Tongue (tissue), 2 donors: ENCODE measurements around the gene GBP5. TPM values are rescaled to one million over a fixed set of nuclear protein-coding genes. Genes with fewer than 3 reads are reported as not detected.
"Not testable (repeated sequence)": the region's sequence is repeated elsewhere in the genome, so short reads cannot be mapped to it uniquely, and the experiment has no call there.

ENCODE experiments used
- DNase-seq: peaks from one replicate; pipeline ENCODE4 v3.0.0-alpha.2; 2015
- total RNA-seq: library from RNA; depleted of rRNA; stranded (reverse); fragments of >200 nt; gene quantifications from one replicate; pipeline ENCODE4 v1.2.3, GENCODE V29; 2014

Gene GBP5
- total RNA-seq, 1 donor from 2014 or later: 0.72 TPM

DNA sequence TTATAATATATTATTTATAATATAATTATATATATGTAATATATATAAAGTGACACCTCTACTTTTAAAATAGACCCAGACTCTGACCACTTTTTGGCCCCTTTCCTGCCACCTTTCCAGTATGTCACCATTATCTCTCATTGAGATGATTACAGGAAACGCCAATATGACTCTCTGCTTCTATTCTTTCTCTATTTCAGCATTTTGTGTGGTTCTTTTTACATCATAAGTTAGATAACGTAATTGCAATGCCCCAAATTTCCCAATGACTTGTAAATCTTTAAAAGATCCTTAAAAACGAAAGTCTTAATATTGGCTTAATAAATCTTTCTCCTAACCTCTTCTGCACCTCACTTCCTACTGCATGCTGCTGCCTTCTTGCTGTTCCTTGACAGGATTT, 8.1 kb upstream of the GBP5 start:
- DNase-seq: no peak

DNA sequence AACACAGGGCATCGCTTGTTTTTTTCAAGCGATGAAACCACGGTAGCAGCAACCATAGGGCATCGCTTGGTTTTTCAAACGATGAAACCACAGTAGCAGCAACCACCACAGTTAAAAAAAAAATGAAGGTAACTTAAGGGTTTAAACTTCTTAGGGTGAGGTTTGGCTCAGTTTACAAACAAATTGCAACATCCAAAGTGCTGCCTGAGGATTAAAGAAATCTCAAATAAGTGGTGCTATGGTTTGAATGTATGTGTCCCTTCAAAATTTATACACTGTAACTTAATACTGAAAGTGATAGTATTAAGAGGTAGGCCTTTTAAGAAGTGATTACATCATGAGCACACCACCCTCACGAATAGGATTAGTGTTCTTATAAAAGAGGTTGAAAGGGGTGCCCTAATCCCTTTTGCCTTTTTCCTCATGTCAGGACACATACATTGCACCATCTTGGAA, 6.4 kb upstream of the GBP5 start:
- no peak for DNase-seq

DNA sequence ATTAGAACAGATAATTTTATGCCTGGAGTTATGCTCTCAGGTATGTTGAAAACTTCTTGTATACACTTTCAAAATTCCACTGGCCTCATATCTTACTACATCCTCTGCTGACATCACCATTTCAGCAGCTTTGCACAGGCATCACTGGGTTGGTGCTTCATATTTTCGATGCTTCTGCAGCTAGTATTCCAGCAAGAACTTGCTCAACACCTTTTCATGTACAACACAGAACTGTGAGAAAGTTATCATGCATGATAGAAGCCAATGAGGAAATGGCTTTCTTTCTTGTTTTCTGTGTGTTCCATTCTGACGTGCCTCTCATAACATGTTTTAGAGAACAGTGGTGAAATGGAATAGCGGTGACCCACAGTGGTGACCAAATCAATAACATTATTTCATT, 5.1 kb upstream of the GBP5 start:
- DNase-seq: no peak

DNA sequence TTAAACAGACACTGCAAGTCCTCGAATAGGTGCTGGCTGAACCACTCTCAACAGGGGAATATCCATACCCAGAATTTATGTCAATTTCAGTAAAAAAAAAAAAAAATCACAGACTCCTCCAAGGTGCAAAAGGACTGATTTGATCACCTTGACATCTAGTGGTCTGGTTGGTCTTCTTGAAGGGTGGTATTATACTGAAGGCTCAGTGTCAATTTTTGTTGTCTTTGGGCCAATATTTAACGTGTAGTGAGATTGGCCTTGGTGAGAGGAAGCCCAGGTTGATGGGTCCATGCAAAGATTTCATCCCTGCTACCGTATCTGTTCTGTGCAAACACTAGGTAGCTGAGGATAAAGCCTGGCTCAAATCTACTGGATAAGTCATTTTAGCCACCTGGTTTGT, 4.0 kb upstream of the GBP5 start:
- DNase-seq: no peak

DNA sequence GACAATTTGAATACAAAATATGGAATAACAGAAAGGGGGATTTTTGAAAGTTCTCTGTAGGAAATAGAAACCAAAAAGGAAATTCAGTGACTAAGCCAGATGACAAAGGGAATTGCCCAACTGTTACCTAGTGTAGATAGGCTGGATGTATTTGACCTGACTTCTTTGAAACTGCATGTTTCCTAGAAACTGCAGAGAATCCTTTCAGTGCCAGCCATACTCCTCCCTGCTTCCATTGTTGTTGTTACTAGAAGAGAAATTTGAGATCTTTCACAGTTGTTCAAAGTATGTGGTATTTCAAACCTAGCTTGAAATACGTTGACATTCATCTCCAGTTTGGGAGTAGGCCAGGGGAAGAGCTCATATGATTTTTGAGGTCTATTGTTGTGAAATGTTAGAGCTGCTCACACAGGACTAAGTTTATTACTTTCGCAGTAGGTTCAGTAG, 1.8 kb upstream of the GBP5 start:
- peak; percentile 75 for DNase-seq

DNA sequence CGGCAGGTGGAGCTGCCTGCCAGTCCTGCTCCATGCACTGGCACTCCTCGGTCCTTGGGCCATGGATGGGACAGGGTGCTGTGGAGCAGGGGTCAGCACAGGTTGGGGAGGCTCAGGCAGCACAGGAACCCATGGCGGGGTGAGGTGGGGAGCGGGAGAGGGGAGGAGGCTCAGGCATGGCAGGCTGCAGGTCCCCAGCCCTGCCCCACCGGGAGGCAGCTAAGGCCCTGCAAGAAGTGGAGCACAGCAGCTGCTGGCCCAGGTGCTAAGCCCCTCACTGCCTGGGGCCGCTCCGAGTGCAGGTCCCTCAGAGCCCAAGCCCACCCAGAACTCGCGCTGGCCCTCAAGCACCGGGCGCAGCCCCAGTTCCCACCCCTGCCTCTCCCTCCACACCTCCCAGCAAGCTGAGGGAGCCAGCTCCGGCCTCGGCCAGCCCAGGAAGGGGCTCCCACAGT, 691 bp upstream of the GBP5 start:
- DNase-seq: no peak

DNA sequence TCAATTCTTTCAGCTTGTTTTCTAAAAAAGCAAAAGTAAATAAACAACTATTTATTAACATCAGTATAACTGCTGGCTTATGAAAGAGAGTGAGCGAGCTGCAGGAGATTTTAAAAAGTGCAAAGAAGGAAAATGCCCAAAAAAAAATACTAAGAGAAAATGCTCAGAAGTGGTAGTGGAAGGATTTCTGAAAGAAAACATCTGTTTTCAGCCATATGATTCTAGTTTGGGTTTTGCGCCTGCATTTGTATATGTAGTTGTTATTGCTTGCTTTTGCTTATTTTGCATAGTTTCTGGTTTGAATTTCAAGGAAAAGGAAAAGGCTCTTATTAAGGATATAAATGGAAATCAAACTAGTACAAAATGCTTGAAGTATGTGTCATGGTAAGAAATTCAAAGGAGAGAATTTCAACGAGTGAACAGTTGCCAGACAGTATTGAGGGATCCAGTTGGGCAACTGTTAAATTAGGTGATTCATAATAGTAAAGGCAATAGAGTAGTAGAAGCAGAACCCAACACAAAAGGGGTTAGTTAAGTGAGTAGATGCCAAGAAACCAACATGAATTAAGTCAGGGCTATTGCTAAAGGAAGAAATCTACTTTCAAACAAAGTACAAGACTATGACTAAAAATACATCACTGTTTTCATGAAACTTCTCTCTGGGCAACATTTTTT, 1.2 kb downstream of the GBP5 start:
- DNase-seq: no peak

DNA sequence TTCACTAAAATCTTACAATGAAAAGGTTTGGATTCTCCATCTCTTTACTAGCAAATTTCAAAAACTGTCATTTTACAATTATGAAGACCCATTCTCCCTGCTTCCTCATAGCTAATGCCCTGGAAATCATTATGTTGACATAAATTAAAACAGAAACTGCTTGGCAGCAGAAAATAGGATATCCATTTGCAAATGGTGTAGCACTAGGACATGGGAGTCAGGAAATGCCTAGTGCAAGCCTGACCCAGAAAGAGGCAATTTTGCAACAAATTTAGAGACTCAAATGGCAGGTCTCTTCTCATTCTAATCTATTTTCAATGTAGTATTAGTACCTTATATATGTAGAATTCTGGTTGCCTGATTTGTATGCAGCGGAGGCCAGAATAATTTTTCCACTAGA, 2.2 kb downstream of the GBP5 start:
- no peak for DNase-seq

DNA sequence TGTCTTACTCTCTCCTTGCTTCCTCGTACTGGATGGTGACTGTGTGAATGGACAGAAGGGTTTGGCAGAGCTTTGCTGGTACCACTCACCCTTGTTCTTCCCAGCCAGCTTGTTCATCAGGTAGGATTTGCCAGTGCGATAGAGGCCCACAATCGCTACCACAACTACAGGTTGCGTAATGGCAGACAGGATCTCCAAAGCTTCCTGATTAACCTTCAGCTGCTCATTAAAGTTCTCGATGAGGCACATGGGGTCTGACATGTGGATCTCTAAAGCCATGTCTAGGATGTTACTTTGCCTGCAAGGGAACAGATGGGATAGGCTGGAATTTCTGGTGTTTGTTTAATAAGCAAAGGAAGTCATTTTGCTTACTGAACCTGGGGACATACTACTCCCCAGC, 3.4 kb downstream of the GBP5 start:
- DNase-seq: no peak

DNA sequence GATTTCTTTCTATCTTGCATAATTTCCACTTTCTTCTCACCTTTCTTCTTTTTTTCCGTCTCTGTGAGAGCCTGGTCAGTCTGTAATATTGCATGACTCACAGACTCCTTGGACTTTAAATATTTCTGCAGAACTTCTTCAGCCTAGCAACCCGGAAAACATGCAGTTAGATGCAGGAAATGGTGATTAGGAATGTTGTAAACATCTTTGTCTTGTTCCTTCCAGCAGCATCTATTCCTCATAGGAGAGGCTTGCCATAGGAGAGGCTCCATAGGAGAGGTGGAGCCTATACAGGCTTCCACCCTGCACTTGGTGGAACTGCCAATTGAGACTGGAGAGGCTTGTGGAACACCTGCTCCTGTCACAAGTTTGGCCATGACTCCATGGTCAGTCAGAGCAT, 10.0 kb downstream of the GBP5 start:
- DNase-seq: peak; percentile 28

DNA sequence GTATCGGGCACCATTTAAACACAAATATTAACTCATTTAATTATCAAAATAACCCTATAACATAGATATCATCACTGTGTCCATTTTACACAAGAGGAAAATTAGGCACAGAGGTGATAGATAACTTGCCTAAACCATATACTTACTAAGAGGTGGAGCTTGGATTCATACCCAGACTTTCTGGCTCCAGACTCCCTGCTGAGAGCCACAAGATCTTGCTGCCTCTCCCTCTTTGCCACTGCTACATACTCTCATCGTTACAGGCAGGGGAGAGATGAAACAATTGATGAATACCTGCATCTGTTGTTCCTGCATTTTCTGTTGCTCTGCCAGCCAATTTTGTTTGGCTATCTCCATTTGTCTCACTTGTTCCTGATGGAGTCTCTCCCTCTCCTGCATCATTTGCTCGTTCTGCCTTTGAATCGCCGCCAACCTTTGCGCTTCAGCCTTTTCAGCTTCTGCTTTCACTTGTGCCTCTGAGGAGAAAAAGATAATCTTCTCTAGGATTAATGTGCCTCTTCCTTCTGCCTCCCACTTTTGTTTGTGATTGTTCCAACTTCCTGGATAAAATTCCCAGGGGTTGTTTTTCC, 10.6 kb downstream of the GBP5 start:
- DNase-seq: peak; percentile 45

DNA sequence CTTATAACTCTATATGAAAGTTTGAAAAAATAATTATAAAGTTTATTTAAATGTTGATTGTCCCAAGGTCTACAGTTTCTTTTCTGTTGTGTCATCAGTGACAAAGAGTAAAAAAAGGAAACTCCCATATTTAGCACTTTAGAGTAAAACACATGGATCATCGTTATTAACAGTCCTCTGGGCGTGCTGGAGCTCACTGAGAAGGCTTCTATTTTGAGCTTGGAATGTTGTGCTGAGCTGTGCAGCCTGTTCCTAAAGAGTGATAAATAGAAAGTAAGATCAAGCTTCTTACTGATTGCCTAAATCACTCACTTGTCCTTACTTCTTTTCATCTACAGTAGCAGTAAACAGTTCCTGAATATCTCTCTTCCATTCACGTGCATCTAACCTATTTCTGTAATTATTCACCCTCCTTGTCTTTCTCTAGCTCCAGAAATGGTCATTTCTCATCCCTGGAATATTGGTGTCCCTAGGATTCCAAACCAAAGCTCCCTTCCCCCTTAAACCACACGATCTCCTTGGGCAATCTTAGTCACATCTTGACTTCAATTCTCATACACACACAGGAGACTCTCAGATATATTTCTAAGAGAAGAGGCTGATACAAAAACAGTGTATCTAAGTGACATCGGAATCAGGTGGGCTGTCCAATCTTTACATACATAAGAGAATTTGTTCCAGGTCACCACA, 11.9 kb downstream of the GBP5 start:
- DNase-seq: peak; percentile 51

DNA sequence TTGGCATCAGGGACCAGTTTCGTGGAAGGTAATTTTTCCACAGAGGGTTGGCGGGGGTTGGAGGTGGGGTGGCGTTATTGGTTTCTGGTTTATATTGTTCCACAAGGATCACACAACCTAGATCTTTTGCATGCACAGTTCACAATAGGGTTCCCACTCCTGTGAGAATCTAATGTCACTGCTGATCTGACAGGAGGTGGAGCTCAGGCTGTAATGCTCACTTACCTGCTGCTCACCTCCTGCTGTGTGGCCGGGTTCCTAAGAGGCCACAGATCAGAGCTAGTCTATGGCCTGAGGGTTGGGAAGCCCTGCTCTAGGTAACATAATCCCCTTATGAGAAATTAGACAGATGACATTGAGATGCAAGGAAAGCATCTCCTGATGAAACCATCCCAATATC, 12.6 kb downstream of the GBP5 start:
- no peak for DNase-seq

DNA sequence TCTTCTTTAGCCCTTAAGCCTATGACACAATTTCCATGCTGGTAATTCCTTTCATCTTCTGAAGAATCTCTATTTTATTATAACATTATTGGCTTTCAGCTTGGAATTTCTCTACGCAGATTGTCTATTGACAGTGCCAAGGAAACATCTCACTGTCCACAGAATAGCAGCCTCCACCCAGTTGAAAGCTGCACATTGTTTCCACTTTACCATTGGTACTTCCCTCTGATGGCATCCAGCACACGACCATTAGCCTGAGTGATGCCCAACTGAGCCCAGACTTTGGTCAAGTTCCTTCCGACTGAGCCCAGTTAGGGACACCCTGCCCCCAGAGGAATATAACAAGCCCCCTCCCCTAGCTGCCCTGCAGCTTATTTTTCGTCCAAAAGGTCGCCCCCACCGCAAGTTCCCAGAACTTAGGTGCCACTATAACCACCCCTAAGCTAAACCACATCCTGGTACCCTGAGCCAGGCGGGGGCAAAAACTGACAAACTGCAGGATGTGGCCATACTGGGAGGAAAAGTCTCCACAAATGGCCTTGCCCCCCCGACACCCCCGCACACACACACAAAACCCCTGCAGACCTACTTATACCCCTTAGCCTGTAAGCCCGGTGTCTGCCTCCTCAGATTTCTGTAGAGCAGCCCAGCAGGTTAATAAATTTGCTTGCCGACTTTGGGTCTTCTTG, 13.2 kb downstream of the GBP5 start:
- no peak for DNase-seq

DNA sequence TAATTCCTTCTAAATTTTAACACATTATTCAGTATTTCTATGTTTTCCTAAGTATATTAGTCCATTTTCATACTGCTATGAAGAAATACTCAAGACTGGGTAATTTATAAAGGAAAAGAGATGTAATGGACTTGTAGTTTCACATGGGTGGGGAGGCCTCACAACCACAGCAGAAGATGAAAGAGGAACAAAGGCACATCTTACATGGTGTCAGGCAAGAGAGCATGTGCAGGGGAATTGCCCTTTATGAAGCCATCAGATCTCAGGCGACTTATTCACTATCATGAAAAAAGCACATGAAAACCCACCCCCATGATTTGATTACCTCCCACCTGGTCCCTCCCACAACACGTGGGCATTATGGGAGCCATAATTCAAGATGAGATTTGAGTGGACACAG, 15.6 kb downstream of the GBP5 start:
- no peak for DNase-seq

DNA sequence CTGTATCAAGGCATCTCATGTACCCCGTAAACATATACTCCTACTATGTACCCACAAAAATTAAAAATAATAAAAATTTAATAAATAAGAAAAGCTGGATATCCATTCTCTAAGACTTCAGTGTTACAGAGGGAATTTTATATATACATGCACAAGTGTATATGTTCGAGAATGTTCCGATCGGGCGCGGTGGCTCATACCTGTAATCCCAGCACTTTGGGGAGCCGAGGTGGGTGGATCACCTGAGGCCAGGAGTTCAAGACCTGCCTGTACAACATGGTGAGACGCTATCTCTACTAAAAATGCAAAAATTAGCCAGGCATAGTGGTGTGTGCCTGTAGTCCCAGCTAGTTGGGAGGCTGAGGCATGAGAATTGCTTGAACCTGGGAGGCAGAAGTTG, 17.1 kb downstream of the GBP5 start:
- DNase-seq: not testable (repeated sequence)

DNA sequence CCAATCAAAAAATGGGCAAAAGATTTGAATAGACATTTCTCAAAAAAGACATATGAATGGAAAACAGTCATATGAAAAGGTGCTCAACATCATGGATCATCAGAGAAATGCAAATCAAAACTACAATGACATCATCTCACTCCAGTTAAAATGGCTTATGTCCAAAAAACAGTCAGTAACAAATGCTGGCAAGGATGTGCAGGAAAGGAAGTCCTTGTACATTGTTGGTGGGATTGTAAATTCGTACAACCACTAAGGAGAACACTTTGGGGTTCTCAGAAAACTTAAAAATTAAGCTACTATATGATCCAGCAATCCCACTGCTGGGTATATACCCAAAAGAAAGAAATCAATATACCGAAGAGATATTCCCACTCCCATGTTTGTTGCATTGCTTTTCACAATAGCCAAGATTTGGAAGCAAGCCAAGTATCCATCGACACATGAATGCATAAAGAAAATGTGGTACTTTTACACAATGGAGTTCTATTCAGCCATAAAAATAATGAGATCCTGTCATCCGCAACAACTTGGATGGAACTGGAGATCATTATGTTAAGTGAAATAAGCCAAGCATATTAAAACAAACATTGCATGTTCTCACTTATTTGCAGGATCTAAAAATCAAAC, 17.9 kb downstream of the GBP5 start:
- peak; percentile 44 for DNase-seq

DNA sequence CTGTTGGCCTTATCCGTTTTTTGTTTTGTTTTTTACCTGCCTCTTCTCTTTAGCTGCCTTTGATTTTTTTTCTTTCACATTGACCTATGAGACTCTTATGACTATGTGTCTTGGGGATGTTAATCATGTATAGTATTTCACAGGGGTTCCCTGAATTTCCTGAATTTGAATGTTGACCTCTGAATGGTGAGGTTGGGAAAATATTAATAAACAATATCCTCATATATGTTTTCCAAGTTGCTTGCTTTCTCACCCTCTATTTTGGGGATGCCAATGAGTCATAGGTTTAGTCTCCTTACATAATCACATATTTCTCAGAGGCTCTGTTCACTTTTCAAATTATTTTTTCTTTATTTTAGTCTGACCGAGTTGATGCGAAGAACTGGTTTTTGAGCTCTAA, 29.6 kb downstream of the GBP5 start:
- no peak for DNase-seq
